Measurements from ENCODE around the gene TEX38.
"Not testable (repeated sequence)": the region's sequence is repeated elsewhere in the genome, so short reads cannot be mapped to it uniquely, and the experiment has no call there.

TEX38 gene

GRCh38 chr1:46656643-46657042 lies 15.0 kb upstream of the TEX38 start:
- no peak for DNase-seq

GRCh38 chr1:46657775-46658174 lies 13.9 kb upstream of the TEX38 start:
- DNase-seq, result no peak

DNA sequence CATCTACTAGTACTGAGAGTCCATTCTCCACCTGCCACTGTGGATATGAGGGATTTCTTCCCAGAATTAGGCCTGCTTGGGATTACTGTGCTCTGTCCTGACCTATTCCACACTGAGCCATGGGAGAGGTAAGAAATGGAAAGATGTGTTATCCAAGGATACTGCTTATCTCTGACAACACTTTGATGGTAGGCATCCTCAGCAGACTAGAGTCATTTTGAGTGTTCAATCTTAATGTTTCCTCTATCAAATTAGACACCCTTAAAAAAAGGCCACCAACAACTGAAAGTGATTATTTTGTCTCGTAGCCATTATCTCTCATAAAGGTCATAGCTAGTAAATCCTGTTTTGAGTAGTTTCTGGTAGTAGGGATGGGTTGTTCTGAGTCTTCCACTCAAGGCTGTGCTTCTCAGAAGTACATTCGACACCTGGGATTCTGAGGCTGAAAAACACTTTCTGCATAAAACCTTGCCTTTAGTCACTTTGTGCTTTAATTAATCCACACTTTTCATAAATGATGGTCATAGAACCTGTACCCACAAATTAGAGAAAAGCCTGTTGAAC lies 12.3 kb upstream of the TEX38 start:
- no peak for DNase-seq

GRCh38 chr1:46660116-46660515 lies 11.5 kb upstream of the TEX38 start:
- not testable (repeated sequence) for DNase-seq

- DNase-seq, result not testable (repeated sequence)
Measured at GRCh38 chr1:46662919-46663318, 8.7 kb upstream of the TEX38 start.

GRCh38 chr1:46665983-46666382 lies 5.7 kb upstream of the TEX38 start:
- no peak for DNase-seq

DNA sequence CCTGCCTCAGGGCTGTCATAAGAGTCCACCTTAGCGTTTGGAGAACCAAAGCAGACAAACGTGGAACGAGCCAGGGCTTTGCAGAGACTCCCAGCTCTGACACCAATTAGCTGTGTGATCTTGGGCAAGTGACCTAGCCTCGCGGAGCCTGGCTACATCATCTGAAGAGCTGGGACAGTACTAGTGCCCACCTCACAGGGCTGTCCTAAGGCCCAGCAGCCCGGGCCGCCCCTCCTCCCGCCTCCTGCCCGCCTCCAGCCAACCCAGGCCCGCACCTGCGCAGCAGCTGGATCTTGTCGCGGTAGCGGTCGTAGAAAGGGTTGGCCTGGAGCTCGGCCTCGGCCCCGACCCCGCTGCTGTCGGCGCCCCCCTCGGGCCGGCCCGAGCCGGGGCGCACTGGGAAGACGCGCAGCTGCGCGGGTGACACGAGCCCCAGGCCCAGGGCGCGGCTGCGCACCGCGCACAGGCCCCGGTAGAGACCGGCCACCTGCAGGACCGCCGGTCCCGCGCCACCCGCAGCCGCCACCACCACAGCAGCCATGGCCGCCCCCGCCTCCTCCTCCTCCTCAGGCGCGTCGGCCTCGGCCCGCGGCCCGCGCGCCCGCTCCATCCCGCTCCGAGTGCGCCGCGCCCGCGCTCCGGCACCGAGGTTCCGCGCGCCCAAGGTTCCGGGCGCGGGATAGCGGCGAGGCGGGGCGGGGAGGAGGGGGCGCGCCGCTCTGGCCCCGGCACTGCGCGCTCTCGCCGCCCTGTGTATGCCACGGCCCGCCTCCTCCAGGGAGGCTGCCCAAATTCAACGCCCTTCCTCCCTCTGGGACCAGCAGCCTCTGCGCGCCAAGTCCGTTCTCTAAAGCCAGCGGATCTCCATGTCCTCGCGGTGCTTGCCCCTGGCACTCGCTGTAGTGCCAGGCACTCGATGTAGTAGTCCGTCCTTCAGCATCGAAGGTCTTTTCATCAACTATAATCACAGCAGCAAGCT lies 3.6 kb upstream of the TEX38 start, which contains the start of gene ATPAF1:
Gene ATPAF1 (minus strand): TSS at position 583 of the 979 bp plus-strand sequence. CDS start 42 bp downstream, at position 541.
- peak; percentile 75 for DNase-seq

DNA sequence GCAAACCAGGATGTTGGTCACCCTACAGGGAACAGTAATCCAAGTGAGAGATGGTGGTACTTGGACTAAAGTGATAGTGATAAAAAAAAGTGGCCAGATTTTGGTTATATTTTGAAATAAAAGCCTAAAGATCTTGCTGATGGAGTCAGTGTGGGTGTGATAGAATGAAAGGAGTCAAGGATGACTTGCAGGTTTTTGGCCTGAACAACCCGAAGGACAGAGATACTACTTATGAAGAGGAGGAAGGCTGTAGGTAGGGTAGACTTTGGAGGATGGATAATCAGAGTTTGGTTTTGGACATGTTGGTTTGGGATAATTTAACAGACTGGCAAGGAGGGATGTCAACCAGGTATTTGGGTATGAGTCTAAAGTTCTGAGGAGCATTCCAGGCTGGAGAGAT lies 1.5 kb upstream of the TEX38 start:
- no peak for DNase-seq

- no peak for DNase-seq
Measured at GRCh38 chr1:46672696-46673095, 1.0 kb downstream of the TEX38 start.

DNA sequence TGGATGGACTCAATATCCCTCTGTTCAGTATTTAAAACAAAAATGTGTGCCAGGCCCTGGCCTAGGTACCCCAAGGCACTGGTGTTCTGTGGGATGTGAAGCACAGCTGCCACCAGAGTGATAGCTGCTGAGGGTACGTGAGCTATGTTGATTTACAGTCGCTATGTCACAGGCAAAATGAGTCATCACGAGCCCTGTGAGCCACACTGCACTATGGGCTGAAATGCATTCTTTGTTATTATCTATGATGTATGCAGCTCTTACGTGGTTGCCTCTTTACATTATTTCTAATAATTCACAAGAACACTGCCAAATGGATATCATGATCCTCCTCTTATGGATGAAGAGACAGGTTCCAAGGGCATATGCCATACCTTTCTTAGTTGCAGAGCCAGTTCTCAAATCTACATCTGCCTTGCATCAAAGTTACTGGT lies 2.1 kb downstream of the TEX38 start:
- peak; percentile 33 for DNase-seq

GRCh38 chr1:46675549-46676314 lies 4.1 kb downstream of the TEX38 start:
- no peak for DNase-seq

DNA sequence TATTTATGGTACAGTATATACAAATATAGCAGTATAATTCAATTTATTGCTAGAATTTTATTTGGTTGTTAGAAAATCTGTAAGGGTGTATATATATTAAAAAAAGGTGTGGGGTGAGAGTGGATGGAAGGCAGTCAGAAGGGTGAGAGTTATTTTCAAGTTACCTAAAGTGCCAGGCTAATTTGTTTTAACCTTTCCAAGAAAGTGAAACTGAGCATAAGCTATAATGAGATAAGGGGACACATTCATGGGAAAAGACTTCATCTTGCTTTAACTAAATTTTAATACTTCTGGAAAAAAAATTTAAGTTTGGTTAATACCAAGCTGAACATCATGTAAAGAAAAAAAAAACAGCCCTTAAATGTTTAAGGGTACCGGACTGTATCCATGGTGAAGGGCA lies 4.9 kb downstream of the TEX38 start:
- no peak for DNase-seq

- no peak for DNase-seq
Measured at GRCh38 chr1:46677339-46677738, 5.7 kb downstream of the TEX38 start.

GRCh38 chr1:46679789-46680573 lies 8.3 kb downstream of the TEX38 start:
- DNase-seq, result no peak

DNA sequence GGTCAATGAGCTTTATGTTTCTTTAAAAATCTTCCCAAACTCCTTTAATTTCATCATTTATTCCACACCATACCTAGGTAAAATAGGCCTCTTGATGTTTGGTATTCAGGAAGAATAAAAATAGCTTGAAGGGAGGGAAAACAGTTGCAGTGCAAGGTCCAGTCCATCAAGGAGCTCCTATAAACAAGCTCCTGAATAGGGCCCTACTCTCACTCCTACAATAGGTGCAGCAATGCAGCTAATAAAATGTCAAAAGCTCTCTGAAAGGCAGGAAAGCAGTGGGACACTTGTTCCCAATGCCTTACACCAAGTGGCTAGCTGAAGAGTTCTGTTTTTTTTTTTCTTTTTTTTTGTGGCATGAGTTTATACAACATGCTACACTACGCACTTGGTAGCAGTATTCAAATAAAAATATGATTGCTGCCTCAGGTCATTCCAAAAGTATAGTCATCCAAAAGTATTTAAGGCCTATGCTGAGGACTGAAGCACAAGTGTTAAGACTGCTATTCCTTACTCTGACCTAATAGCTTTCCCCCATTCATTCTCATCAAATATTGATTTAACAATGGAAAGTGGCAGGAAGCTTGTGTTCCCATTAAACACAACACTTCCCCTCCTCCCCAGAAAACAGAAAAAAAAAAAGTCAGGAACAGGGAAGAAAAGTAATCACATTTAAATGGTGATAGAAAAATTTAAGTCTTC lies 9.8 kb downstream of the TEX38 start:
- no peak for DNase-seq

- DNase-seq, result no peak
Measured at GRCh38 chr1:46682064-46682463, 10.4 kb downstream of the TEX38 start.

GRCh38 chr1:46684670-46685069 lies 13.0 kb downstream of the TEX38 start:
- DNase-seq, result no peak

DNA sequence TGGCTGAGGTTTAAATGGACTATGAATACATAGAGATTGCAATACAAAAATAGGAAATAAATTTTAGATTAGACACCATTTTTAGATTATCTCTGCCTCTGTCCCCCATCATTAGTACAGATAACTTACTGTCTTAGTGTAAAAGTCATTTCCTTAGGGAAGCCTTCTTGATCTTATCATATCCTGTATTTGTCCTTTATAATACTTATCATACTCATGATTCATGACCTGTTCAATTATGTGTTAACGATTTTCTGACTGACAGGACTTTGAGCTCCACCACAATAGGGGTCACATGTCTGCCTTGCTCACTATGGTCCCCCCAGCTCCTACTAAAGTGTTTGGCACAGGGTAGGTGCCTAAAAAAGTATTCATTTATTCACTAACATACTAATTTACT lies 14.6 kb downstream of the TEX38 start:
- no peak for DNase-seq

- DNase-seq, result no peak
Measured at GRCh38 chr1:46687093-46687659, 15.5 kb downstream of the TEX38 start.

- no peak for DNase-seq
Measured at GRCh38 chr1:46687921-46688509, 16.4 kb downstream of the TEX38 start.

- DNase-seq, result no peak
Measured at GRCh38 chr1:46689356-46689755, 17.7 kb downstream of the TEX38 start.
